ENCODE data around the gene SEMA6D.

Gene SEMA6D

DNA sequence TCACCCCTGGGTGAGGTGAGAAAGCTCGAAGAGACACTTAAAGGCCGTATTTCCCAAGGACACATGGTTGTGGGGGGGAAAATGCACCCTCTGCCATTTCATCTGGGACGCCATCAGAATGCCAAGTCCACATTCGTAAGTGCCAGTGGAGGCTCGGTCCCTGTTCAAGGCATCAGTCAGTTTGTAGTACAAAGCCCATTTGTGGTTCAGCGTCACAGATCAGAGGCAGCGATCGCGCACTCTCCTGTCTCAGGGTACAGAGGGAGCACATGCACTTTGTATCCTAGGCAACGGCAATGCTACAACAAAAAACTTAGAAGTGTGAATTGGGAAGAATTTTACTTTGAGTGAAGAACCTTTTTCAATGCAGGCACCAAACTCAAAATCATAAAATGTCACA lies 27.2 kb downstream of the SEMA6D start:
- no peak for DNase-seq

DNA sequence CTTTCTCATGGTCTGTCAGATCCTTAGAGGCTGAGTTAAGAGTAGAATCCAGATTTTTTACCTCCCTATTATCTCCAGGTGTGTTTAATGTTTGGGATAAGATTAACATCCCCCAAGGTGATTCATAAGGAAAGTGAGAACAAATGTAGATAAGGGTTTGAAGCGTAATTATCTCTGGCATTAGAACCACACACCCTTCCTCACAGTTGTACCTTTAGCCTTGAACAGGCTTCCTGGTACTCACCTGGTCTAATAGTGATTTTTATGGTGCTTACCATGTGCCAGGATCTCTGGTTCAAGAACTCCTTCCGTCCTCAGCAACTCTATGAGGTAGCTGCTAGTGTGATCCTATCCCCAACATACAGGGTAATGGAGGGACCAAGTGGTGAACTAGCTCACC lies 27.7 kb downstream of the SEMA6D start:
- DNase-seq: no peak

DNA sequence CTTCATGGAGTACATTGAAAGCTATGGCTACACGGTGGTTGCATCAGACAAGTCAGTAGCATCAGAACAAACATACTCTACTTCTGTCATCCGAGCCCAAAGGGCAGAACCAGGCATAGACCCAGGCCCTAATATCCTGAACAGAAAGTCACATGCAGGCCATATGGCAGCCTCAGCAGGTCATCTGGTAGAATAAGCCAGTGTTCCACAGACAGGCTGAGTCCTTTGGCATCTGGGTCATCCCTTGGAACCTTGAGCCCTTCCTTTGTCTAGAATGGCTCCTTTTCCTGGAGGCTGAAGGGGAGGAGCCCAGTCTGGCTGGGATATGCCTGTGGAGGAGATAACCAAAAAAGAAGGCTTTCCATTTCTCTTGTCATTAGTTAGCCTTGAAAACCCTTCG lies 29.2 kb downstream of the SEMA6D start:
- DNase-seq: no peak

DNA sequence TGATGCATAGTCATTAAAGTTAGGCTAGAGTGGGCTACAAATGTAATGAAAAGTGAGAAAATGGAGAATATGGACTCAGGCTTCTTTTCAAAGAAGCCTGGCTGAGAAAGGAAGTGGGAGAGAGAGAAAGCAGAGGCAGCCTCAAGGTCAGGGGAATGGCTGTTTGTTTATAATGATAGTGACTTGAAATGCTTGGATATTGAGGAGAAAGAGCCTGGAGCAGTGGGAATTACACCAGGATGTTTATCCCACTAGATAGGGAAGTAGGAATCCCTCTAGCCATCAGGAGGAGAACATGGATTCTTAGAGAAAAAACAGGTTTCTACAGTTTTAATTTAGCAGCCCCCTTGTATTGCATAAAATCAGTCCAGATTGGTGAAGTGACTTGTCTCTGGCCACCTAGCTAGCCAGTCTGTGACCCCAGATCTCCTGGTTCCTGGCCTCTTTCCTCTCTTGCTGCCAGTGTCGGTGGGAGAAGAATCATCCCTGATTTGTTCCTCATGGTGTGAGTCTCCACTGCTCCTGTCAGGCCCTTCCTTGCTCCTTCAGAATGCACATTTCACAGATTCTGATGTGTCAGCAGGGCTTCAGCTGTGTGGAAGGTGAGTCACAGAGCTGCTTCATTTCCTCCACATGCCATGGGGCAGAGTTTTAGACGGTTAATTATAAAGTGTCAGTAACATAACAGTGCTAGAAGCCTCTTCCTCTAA lies 32.9 kb downstream of the SEMA6D start:
- DNase-seq: no peak

DNA sequence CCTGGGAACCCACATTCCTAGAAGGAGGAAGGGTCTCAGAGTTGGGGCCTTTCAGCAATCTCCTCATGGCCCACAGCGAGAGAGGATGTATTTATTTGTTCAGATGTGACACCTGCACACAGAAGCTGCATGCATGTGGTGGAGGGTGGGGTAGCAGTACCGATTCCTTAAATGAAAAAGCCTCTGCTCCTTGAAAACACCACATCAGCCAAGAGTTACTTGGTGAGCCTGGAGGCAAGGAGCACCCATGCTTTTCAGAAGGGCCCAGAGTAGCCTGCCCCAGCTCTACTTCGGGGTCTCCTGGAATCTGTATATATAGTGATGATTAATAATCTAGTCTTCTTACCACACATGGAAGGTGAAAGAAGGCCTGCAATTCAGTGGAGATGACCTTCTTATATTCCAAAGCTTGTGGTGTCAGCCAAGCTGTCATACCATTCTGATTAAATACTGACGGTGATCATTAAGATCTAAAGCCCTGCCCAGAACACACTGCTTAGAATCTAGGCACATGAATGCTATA lies 33.5 kb downstream of the SEMA6D start:
- no peak for DNase-seq

DNA sequence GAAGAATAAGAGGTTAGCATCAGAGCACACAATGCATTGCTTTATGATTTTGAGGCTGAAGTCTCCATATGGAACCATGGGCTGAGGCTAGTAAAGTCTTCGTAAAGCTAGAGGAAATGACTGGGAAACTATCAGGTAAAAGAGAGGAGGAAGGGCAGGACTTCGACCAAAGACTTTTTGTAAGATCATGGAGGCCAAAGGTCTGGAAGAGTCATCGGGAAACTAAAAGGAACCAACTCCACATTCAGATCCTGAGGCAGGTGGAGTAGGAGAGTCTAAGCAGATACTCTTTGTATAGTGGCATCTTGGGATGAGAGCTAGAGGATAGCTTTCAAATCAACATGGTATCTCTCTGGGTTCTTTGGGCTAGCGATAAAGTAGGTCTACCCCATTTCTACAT lies 36.3 kb downstream of the SEMA6D start:
- DNase-seq: no peak

DNA sequence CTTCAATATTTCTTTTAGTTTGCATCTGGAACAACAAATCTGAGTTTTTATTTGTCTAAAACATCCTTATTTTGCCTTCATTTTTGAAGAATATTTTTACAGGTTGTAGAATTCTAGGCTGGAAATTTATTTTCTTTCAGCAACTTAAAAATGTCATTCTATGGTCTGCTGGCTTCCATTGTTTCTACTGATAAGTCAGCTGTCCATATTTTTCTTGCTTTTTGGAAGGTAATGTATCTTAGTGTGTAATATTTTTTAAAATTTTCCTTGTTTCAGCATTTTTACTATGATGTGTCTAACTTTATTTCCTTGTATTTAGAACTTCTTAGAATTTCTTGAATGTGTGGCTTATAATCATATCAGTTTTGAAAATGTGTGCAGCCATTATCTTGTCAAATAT lies 37.0 kb downstream of the SEMA6D start:
- no peak for DNase-seq

DNA sequence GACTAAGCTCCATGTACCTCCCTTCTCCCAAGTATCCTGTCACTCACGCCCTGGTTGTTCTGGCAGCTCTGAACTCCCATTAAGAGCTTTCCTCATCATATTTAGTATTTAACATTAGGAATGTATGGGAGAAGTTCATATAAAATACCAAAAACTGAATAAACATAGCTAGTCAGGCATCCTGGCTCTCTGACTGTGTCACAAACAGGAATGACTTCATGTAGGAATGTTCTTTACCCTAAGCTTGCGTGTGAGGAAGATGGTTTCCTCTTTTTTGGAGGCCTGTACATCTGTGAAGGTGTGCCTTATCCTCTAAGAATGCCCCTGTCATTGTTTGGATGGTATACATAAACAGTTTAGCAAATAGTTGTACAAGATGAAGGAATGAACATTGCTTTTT lies 38.6 kb downstream of the SEMA6D start:
- DNase-seq: no peak

DNA sequence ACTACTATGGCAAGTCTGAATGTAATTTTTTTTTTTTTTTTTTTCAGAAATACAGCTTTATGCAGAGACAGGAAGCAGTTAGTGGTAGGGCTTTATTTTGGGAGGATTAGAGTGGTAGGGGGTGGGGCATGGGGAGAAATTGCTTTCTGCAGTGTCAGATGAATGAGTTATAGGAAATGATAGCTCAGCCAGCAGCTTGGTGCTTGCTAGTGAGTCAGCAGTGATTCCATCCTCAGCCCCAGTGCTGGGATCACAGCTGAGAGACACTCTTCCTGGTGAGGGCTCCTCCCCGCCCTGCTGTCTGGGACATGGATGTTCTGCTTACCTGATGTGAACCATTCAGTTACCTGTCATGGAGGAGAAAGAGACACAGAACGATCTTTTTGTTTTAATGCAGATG lies 39.6 kb downstream of the SEMA6D start:
- DNase-seq: no peak

DNA sequence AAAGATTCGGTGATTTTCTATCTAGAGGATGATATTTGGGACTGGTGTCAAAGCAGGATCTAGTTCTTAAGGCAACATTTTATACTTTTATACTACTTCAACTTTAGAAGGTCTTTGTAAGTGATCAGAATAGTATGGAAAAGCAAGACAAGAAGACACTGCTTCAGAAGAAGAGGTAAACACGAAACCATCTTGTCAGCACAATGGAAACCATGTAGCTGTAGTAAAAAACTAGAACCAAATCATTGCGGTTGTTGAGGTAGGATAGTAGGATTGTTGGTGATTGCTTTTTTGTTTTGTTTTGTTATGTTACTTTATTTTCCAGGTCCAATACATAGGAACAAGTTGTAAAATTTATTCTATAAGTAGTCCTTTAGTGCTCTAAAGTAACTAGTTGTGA lies 40.0 kb downstream of the SEMA6D start:
- no peak for DNase-seq

DNA sequence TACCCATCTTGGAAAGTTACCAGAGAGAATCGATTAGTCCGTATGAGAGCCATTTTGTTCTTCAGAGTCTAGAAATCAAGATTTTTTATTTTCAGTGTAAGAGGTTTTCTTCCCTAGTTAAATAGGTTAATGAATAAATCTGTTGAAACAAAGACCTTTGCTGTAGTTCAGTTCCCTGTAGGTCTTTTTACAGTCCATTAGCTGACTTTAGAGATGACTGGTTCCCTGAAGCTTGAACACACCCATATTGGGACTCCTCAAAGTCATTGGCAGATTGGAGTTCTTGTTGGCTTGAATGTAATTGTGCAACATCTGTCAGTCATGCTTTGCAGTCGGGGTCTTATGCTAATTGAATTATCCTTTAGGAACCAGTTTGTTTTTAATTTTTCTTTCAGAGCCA lies 45.3 kb downstream of the SEMA6D start:
- DNase-seq: no peak

DNA sequence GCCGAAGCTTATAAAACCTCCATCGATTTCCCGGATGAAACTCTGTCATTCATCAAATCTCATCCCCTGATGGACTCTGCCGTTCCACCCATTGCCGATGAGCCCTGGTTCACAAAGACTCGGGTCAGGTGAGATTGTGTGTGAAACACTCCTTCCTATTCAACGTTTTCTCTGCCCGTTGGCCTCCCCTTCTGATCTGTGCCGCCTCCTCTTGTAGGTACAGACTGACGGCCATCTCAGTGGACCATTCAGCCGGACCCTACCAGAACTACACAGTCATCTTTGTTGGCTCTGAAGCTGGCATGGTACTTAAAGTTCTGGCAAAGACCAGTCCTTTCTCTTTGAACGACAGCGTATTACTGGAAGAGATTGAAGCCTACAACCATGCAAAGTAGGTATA lies 47.4 kb downstream of the SEMA6D start:
- DNase-seq: no peak

DNA sequence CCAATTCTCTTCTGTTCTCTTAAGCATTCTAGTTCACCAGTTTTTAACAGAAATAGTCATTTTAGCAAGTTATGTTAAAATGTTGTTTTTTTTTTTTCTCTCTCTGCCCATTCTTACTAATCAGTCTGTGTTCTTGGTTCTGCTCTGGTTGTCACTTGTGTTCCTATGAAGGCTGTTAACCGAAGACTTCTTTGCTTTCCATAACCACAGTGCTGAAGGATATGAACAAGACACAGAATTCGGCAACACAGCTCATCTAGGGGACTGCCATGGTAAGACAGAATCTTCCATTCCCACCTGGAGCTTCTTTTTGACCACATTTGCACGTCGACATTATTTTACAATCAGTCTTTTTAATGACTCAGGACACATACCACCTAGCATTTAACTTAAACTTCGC lies 49.1 kb downstream of the SEMA6D start:
- DNase-seq: no peak

DNA sequence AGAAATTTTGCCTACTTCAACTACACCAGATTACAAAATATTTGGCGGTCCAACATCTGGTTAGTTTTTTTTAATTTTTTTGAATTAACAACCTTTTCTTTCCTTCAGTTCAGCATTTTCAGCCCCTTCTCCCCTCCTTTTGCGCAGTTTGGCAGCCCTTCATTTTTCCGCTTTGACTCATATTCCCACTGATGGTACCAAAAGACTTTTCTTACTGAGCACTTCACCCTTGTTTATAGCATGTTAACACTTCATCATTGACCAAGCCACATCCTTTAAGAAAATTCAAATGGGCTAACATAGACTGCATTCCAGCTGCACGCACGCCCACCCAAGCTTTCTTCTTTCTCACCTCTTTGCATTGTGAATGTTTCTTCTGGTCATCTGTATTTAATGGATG lies 49.7 kb downstream of the SEMA6D start:
- DNase-seq: no peak

DNA sequence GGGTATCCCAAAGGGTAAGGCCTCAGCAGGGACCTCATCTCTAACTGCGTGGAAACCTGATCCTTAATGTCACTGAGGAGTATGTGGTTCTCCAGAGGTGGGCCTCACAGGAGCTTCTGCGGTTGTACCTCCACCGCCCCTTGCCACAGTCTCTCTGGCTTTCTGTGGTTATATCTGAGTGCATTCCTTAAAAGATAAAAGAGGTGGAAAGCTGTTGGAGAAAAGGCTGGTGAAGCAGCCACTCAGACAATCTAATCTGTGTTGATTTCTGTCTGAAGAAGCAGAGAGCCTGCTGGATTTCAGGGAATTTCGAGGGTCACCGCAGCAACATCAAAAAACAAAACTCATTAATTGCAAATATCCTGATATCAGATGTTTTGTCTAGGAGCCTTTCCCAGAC lies 51.4 kb downstream of the SEMA6D start:
- DNase-seq: no peak

DNA sequence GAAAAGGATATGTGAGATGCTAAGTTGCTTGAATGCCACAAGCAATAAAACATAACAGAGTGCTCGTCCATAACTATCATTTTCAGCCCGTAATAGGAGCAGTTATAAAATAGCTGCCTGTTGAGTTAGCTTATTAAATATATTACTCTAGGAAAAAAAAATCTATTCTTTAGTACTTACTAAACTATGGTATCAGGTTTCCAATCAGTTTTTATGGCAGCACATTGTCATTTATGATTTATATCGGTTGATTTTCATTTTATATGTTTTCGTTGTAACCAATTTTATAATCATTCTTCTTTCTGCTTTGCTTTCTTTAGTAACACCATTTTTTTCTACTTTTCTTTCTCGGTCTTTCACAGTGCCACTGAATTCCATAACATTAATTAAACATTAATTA lies 51.9 kb downstream of the SEMA6D start:
- DNase-seq: no peak

DNA sequence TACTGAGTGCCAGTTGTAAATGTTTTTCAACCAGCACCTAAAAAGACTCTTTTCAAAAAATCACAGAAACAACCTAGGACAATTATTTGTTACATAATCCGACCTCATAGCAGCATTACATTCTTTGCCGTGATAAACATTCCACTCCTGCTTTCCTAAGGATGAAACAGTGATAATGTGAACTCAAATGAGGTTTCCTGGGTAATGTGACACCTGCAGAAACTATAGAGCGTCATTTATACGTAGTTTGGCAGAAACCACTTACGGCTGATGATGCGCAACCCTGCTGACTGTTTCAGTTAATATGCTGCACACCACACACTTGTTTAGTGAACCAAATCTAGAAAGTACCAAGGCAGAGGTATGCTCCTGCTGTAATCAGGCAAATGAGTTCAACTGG lies 55.8 kb downstream of the SEMA6D start:
- no peak for DNase-seq

DNA sequence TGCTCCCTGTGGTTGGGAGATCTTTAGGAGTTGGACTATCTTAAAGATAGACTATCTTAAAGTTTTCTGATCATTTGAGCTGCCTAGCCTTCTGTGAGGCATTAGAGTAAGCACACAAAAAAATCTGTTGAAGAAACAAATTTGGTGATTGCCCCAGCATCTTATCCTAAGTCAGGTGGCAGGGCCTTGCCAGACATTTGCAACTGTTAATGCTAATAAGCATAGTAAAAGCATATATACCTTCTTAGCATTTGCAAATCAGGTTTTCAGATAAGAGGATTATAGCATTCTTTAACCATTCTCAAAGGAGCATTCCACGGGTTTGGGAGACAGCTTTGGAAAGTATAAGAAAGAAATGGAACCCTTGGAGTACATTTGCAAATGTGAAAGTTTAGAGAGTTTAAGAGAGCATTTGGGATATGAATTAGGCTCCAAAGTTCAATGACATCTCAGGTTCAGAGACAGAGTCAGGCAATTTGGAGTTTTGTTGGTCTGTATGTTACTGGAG lies 61.0 kb downstream of the SEMA6D start:
- no peak for DNase-seq

DNA sequence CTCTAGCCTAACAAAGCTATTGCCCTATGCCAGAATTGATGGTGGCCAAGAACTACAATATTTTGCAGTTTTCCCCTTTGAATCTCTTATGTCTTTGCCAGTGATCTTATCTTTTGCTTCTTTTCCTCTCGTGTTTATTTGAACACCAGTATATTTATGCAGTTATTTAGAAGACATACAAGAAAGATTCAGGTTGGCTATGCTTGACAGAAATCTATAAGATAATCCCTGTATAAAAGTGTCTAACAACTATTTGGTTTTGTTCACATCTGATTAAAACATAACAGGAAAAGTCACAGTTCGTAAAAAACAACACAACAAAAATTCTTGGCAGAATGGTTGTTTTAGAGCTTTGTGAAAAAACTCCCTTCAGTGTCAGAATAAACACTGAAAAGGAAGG lies 63.7 kb downstream of the SEMA6D start:
- DNase-seq: no peak

DNA sequence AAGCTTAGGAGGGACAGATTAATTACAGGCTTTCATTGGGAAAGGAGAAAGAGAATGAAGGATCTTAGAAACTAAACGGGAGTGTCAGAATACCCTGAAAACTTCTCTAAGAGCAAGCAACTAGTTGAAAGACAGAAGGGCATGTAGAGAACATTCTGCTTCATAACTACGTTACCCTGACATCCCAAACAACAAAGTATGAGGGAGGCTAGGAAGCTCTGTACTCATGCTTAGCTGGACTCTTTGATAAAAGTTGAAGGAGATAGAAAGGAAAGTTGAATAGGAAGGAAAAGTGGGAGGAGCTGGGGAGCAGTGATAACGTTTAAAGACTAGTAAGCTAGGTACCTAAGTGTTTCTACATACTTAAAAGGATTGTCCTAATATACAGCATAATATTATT lies 64.2 kb downstream of the SEMA6D start:
- DNase-seq: no peak

DNA sequence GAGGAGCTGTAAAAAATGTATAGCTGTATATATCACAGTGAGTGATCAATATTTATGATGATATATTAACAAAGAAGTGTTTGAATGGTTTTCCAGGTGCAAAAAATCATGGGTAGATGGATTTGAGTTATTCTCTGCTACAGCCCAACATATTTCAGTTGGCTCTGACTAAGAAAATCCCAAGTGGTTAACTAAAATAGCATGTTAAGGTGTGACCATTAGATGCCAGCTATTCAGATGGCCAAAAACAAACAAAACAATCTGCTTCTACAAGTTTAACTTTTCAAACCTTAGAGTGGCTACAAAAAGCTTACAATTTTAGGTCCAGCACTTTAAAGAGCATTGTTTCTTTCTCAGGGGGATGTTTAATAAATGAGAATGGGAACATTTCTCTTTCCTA lies 67.5 kb downstream of the SEMA6D start:
- no peak for DNase-seq

DNA sequence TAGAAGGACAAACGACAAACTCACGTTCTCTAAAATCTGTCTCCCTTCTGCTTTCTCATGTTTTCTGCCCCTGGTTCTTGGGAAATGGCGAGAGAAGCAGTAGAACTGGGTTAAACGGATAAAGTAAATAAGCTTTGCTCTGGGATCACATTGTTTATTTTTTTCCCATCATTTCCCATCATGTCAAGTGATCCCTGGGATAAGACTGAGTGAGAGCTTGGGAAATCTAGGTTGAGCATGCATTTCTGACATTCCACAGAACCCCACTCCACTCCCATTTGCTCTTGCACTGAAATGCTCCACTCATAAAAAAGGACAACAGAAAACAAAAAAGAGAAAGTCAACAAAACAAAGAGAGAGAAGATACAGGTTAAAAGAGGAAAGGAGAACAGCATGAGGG lies 69.1 kb downstream of the SEMA6D start:
- DNase-seq: no peak

DNA sequence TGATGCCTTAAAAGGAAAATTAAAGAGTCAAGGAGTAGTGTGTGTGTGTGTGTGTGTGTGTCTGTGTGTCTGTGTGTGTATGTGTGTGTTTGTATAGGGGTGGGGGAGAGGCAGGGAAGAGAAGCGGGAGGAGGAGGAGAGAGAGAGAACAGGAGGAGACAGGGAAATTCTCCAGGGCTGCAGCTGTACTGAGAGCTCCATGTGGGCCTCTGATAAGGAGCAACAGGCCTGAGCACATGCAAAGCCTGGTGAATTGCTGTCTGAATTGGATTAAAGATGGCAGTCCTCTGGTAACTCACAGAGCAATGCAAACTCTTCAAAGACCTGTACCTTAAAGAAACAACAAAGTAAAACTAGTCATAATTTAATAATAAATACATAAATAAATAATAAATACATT lies 70.6 kb downstream of the SEMA6D start:
- no peak for DNase-seq

DNA sequence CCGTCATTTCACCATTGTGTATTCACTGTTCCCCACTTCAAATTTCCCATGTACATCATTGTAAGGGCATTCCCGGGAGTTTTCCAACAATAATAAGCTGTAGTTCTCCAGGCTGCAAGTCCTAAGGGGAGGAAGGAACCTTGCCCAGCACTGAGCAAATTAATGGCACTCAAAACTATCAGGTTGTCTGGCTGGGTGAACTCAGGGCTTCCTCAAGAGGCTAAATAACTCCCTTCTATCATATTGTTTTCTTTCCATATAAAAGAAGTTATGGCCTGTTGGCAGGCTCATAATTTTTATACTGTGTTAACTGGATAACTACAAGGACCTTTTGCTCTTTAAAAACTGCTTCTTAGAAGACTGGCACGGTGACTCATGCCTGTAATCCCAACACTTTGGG lies 71.4 kb downstream of the SEMA6D start:
- DNase-seq: no peak

DNA sequence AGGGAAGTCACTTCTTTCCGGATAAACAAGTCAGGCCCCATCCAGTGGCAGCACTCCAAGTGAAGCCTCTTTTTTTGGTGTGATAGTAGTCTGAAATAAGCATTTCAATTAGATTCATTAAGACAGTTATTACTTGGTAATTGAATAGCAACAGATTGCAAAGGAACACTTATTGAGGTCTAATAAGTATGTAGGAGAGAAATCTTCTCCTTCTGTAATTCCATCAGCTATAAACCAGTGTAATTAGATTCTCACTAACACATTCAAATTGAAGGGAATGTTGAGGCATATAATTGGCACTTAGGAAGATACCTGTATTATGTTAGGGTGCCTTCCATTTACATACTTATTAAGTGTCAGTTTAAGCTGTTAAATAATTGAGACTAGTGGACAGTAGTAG lies 73.9 kb downstream of the SEMA6D start:
- no peak for DNase-seq
